Activated CD8-positive, alpha-beta memory T cell treated with anti-CD3 and anti-CD28 coated beads, Interleukin-2, amount 50 U/mL, for 4 hours (primary cell): ENCODE results near the gene GABARAPL1.
"Not testable (repeated sequence)": the region's sequence is repeated elsewhere in the genome, so short reads cannot be mapped to it uniquely, and the experiment has no call there.

Experiments
- DNase-seq: peaks from one replicate; pipeline ENCODE4 v3.0.0-alpha.2; 2020

Gene GABARAPL1

GRCh38 chr12:10204495-10204894 lies 8.2 kb upstream of the GABARAPL1 start:
- DNase-seq, result not testable (repeated sequence)

DNA sequence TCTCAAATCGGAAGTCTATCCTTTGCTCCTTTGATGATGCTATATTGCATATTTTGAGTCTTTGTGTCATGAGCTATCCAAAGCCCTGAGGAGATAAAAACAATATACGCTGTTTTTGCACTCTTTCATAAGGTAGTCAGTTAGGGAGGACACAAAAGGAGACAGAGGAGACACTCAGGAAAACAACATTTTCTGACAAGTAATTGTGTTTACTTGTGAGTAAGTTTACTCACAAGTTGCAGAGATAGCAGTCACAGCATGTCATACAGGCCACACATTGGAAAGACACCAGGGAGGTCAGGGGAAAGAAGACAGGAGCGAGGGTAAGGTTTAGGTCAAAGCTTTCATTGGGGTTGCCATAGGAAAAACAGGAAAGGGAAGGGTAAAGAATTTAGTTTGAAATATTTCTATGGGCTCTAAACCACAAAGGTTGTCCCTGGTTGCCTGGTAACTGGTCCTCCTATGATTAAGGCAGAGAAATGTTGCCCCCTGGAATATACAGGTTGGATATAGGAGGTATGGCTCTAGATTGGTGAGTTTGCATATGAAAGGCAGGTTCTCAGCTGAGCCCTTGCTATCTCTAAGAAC lies 7.4 kb upstream of the GABARAPL1 start:
- DNase-seq, result no peak

DNA sequence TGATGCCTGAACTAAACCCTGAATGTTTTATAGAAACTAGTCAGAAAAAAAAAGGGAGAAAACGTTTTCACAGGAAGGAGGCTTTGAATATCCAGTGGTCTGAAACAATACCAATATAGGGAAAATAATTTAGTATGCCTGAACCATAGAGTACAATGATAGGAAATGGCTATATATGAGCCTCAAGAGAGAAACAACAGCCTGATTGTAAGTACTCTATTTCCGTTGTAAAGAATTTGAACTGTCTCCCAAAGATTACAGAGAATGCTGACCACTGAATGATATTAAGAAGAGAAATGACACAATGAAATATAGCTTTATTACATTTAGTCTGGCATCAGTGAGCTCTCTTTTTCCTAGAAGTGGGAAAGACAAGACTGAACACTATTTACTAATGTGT lies 5.5 kb upstream of the GABARAPL1 start:
- DNase-seq, result no peak

- no peak for DNase-seq
Measured at GRCh38 chr12:10210225-10210624, 2.5 kb upstream of the GABARAPL1 start.

DNA sequence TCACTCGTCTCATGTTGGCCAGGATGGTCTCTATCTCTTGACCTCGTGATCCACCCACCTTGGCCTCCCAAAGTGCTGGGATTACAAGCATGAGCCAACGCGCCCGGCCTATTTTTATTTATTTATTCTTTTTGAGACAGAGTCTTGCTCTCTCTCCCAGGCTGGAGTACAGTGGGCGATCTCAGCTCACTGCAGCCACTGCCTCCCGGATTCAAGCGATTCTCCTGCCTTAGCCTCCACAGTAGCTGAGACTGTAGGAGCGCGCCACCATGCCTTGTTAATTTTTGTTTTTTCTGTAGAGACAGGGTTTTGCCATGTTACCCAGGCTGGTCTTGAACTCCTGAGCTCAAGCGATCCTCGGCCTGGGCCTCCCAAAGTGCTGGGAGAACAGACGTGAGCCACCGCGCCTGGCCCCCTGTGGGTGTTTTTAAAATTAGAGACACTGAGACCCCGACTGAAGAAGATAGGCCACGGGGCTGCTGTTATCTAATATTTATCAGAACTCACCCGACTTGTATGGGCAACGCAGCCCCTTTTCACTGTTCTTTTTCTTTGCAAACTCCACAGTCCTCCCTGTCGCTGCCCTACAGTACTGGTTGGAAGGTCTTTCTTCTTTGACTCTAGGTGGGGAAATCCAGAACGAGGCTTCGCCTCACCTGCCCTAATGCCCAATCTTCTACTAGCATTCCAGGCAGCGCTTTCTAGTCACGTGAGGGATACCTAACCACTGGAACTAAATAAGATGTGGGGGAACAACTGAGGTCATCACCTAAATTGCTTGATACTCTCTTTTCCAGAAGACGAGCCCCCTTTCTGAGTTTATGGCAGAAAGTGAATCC lies 1.4 kb upstream of the GABARAPL1 start:
- DNase-seq, result no peak

GRCh38 chr12:10211940-10212738 lies 538 bp upstream of the GABARAPL1 start:
- peak; percentile 88 for DNase-seq

DNA sequence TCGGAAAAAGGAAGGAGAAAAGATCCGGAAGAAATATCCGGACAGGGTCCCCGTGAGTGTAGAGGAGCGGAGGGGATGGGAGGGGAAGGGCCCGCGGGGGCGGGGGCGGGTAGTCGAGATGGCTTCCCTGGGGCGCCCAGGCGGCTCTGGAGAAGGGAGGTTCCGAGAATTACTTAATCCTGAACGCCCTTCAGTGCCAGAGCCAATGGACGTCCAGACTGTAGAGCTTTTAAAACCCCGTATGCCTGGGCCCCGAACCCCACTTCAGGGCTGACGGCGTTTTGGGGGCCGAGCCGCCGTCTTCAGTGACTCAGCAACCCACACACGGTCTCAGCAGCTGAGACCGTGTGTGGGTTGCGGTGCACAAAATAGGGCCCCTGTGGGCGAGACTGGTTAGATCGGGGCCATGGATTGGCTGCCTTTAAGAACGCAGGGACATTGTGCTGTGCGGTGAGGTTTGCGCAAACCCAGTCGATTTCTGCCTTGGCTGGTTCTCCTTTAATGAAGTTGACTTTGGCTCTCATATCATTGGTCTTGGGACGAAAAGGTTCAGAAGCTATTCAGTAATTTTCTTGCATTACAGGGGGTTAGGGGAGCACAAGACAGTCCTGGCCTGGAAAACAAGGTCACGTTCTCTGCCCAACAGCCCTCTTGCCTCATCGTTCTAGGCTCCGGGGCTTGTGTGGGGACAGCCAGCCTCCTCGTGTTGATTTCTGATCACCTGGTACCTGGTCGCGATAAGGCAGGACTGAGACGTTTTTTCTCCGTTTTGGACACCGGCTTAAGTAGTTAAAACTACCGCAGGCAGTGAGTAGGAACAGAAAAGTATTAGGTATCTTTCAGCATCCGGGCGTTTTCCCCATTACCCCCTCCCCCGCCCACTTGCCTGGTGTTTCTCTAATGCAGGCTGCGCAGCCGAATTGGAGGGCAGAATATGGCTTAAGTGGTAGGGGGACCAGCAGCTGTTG lies 775 bp downstream of the GABARAPL1 start:
- peak; percentile 80 for DNase-seq

- no peak for DNase-seq
Measured at GRCh38 chr12:10214136-10214894, 1.6 kb downstream of the GABARAPL1 start.

DNA sequence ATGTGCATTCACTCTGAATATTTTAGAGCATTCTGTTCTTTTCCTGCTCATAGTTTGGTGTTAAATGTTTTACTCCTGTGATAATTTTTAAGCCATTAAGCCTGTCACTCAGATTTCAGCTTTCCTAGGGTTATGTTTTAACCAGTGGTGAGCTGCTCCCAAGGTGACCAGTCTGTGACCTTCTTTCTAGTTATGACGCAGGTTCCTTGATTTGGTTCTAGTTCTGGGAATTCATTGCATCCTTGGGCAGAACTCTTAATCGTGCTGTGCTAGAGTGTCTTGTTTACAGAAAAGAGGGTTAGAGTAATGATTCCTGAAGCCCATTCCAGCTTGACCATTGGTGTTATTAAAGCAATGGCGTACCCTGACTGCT lies 2.2 kb downstream of the GABARAPL1 start:
- DNase-seq, result no peak

DNA sequence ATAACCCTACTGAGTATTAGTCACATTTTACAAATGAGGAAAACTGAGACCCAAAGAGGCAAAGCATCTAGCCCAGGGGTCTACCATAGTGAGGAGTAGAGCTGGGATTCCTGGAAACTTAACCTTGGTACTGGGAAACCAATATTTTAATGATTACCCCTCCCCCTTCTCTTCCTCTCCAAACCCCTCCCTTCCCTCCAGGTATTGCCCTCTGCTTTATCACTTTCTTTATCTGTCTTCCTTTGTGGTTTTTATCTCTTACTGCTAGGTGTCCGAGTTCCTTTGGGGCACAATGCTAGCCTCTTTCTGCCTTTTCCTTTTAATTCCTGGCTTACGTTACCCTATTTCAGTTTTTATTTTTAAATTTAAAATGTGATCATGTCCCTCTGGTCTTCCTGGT lies 2.8 kb downstream of the GABARAPL1 start:
- DNase-seq, result no peak

DNA sequence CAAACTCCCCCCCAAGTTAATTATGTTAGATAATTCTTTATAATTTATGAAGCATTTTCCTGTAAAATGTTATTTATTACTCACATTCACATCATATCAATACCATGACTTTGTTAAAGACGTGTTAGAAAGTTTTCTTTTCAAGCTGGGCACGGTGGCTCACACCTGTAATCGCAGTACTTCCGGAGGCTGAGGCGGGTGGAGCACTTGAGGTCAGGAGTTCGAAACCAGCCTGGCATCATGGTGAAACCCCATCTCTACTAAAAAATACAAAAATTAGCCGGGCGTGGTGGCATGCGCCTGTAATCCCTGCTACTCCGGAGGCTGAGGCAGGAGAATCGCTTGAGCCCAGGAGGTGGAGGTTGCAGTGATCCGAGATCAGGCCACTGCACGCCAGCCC lies 3.3 kb downstream of the GABARAPL1 start:
- DNase-seq, result peak; percentile 24

GRCh38 chr12:10218021-10218420 lies 5.3 kb downstream of the GABARAPL1 start:
- no peak for DNase-seq

- DNase-seq, result no peak
Measured at GRCh38 chr12:10220398-10221077, 7.9 kb downstream of the GABARAPL1 start.

GRCh38 chr12:10221846-10222245 lies 9.2 kb downstream of the GABARAPL1 start:
- DNase-seq, result no peak

GRCh38 chr12:10223208-10223607 lies 10.5 kb downstream of the GABARAPL1 start:
- DNase-seq, result no peak

DNA sequence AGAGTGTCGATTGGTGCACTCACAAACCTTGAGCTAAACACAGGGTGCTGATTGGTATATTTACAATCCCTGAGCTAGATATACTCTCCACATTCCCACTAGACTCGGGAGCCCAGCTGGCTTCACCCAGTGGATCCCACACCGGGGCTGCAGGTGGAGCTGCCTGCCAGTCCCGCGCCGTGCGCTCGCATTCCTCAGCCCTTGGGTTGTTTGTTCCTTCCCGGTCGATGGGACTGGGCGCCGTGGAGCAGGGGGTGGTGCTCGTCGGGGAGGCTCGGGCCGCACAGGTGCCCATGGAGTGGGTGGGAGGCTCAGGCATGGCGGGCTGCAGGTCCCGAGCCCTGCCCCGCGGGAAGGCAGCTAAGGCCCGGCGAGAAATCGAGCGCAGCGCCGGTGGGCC lies 12.7 kb downstream of the GABARAPL1 start:
- not testable (repeated sequence) for DNase-seq

DNA sequence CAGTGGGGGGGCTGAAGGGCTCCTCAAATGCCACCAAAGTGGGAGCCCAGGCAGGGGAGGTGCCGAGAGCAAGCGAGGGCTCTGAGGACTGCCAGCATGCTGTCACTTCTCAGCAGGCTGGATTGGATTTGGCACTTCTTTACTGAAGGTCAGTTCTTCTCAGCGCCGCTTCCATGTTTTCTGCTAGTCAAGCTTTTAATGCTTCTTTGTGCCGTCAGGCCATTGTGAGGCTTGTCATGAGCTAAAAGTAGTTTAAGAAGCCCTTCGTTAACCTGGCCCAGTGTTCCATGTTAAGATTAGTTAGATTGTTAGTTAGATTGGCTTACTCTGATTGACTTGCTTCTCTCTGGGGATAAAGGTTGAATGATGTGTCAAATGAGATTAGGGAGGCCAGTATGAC lies 13.4 kb downstream of the GABARAPL1 start:
- DNase-seq, result no peak

GRCh38 chr12:10226731-10227130 lies 14.1 kb downstream of the GABARAPL1 start:
- no peak for DNase-seq

DNA sequence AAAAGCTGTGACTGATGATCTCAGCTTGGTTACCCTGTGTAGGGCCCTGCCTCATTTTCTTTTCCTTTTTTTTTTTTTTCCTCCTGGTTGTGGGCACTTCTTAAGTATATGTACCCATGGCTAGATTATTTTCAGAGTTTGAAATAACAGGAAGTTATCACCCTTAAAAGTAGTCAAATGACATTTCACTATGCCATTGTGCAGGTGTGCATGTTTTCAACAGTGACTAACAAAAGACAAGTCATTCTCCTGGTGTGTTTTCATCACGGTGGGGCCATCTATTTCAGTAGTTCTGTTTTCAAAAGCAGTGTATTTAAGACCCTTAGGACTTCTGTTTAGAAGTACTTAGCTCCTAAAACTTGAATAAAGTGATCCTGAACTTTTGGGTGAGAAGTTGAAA lies 15.0 kb downstream of the GABARAPL1 start:
- DNase-seq, result no peak

DNA sequence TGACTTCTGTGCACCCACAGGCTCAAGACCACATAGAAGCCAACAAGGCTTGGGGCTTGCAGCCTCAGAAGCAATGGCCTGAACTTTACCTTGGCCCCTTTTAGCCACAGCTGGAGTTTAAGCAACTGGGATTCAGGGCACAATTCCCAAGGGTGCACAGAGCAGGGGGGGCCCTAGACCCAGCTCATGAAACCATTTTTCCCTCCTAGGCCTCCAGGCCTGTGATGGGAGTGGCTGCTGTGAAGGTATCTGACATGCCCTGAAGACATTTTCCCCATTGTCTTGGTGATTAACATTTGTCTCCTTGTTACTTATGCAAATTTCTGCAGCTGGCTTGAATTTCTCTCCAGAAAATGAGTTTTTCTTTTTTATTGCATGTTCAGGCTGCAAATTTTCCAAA lies 21.9 kb downstream of the GABARAPL1 start:
- DNase-seq, result no peak
